Fibroblast of lung (primary cell): ENCODE results near the gene ADIRF. TPM values are rescaled to one million over a fixed set of nuclear protein-coding genes. Genes with fewer than 3 reads are reported as not detected.
"Not testable (repeated sequence)": the region's sequence is repeated elsewhere in the genome, so short reads cannot be mapped to it uniquely, and the experiment has no call there.

Experiments used
- DNase-seq, 2 donors: peaks; one replicate each; pipeline versions ENCODE4 v3.0.0 to v3.0.0-alpha.2; 2010; ENCODE audit warnings: low read depth in 2 of 2
- H2AFZ ChIP-seq: 2 replicates; pipeline ENCODE4 v1.5.1; 2012; ENCODE audit warnings: low read length, control low read depth, inconsistent platforms
- H3K27ac ChIP-seq: 2 replicates; pipeline ENCODE4 v1.5.1; 2011; ENCODE audit warnings: low read length, control low read depth; ENCODE audit not compliant: insufficient read depth
- H3K27me3 ChIP-seq: 2 replicates; pipeline ENCODE4 v1.5.1; 2011; ENCODE audit warnings: mild to moderate bottlenecking, low read length; ENCODE audit not compliant: control insufficient read depth, insufficient read depth
- H3K36me3 ChIP-seq: 2 replicates; pipeline ENCODE4 v1.5.1; 2011; ENCODE audit warnings: low read length; ENCODE audit not compliant: control insufficient read depth, insufficient read depth
- H3K4me1 ChIP-seq: 2 replicates; pipeline ENCODE4 v1.5.1; 2011; ENCODE audit warnings: low read length; ENCODE audit not compliant: control insufficient read depth, insufficient read depth; ENCODE audit errors: extremely low read depth
- H3K4me2 ChIP-seq: 2 replicates; pipeline ENCODE4 v1.5.1; 2011; ENCODE audit warnings: low read length, control low read depth; ENCODE audit not compliant: insufficient read depth; ENCODE audit errors: extremely low read depth
- H3K4me3 ChIP-seq, 4 experiments: fragments of 200-600 bp in 1 of 4; sonication (generic) in 1 of 4; replicated peaks in 1 of 4; 2 replicates each; pipeline ENCODE4 v1.5.1; 2011 to 2016; ENCODE audit warnings: low read length in 4 of 4, low read depth in 3 of 4, mild to moderate bottlenecking in 3 of 4, control low read depth in 2 of 4, inconsistent platforms in 1 of 4, mixed read lengths in 1 of 4; ENCODE audit not compliant: insufficient read depth in 1 of 4; ENCODE audit errors: control extremely low read depth in 1 of 4
- H3K79me2 ChIP-seq: 2 replicates; pipeline ENCODE4 v1.5.1; 2012; ENCODE audit warnings: mild to moderate bottlenecking, low read length, inconsistent platforms; ENCODE audit not compliant: control insufficient read depth, insufficient read depth
- H3K9ac ChIP-seq: 2 replicates; pipeline ENCODE4 v1.5.1; 2011; ENCODE audit warnings: mild to moderate bottlenecking, low read length, control low read depth; ENCODE audit not compliant: insufficient read depth
- H3K9me3 ChIP-seq: 2 replicates; pipeline ENCODE4 v1.5.1; 2012; ENCODE audit warnings: low read depth, low read length; ENCODE audit not compliant: control insufficient read depth, insufficient read depth
- H4K20me1 ChIP-seq: 2 replicates; pipeline ENCODE4 v1.5.1; 2011; ENCODE audit warnings: low read length; ENCODE audit not compliant: control insufficient read depth, insufficient read depth; ENCODE audit errors: extremely low read depth
- EZH2 ChIP-seq: IDR thresholded peaks from 2 replicates; pipeline ENCODE4 v1.5.1; 2012; ENCODE audit warnings: low read length, control low read depth, mild to moderate bottlenecking; ENCODE audit errors: missing control alignments
- polyA plus RNA-seq, 2 donors: library from polyadenylated mRNA; depleted of rRNA in 1 of 2; stranded (reverse) in 1 of 2; unstranded in 1 of 2; fragments of >200 nt; gene quantifications; 2 replicates each; pipeline ENCODE4 v1.2.1, GENCODE V29; 2011 to 2012; ENCODE audit warnings: missing spikeins in 1 of 2
- total RNA-seq: library from RNA; depleted of rRNA; stranded (reverse); fragments of >200 nt; gene quantifications from 2 replicates; pipeline ENCODE4 v1.2.1, GENCODE V29; 2014
- TF ChIP-seq, protein P1 (sequence below), 2 donors: IDR thresholded peaks in 1 of 2; conservative IDR thresholded peaks in 1 of 2; 1 replicate in 1 of 2; 2 replicates in 1 of 2; pipeline ENCODE4 v1.5.1; 2011 to 2012; ENCODE audit warnings: low read length in 2 of 2, control low read depth in 1 of 2, inconsistent platforms in 1 of 2, low read depth in 1 of 2, mild to moderate bottlenecking in 1 of 2

Gene ADIRF
- total and polyA plus RNA-seq, 2 donors (not counting 1 experiment from before 2014, with no cell fraction given) = 39.4 to 142 TPM

DNA sequence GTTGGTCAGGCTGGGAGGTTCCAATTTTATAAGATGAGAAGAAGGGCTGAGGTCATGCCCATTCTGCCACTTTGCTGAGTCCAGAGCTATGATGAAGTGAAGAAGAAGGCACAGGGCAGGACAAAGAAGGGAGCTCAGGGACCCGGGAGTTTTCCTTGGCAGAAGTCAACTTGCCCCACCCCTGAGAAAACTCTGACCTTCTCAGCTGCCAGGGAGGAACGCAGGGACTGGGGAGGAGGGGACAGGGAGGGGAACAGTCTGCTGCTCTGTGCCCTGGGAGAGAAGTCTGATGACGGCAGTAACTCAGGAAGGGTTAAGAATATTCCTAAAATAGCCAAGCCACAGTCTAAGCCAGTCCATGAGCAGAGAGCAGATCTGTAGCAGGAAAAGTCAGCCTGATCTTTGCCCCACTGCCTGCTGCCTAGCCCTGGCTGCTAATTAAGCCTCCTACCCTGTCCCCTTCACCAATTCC is 11.7 kb downstream of the ADIRF start:
- Histone ChIP-seq H3K4me2 (peak overlapping the region; percentile 15), H3K36me3 (no peaks in the 10 kb centered on the region), H3K4me1 (no peaks in the 10 kb centered on the region), H3K27me3 (no peaks in the 10 kb centered on the region), H3K9me3 (no peaks in the 10 kb centered on the region), H2AFZ (no peak overlapping the region), H3K9ac (no peak overlapping the region), H3K79me2 (no peaks in the 10 kb centered on the region), H3K27ac (no peak overlapping the region), H4K20me1 (no peaks in the 10 kb centered on the region), H3K4me3 (no peak overlapping the region)
- peak in 1 of 2 donors; percentile 82 for DNase-seq
- TF ChIP-seq, protein P1, sequence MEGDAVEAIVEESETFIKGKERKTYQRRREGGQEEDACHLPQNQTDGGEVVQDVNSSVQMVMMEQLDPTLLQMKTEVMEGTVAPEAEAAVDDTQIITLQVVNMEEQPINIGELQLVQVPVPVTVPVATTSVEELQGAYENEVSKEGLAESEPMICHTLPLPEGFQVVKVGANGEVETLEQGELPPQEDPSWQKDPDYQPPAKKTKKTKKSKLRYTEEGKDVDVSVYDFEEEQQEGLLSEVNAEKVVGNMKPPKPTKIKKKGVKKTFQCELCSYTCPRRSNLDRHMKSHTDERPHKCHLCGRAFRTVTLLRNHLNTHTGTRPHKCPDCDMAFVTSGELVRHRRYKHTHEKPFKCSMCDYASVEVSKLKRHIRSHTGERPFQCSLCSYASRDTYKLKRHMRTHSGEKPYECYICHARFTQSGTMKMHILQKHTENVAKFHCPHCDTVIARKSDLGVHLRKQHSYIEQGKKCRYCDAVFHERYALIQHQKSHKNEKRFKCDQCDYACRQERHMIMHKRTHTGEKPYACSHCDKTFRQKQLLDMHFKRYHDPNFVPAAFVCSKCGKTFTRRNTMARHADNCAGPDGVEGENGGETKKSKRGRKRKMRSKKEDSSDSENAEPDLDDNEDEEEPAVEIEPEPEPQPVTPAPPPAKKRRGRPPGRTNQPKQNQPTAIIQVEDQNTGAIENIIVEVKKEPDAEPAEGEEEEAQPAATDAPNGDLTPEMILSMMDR (conservative IDR thresholded peaks at IDR 0.05 in 1 of 2, IDR thresholded peaks at IDR 0.05 in 1 of 2; ENCODE audit: low read depth in 1 of 2, low read length in 2 of 2) = no peak
- TF ChIP-seq EZH2 = no peak

DNA sequence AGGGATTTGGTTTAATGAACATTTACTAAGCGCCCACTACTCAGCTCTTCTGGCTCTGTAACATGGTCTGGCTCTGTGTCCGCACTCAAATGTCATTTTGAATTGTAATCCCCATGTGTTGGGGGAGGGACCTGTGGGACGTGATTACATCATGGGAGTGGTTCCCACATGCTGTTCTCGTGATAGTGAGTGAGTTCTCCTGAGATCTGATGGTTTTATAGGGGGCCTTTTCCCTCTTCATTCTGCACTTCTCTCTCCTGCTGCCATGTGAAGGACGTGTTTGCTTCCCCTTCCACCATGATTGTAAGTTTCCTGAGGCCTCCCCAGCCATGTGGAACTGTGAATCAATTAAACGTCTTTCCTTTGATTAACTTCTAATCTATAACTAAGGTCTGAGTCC is 12.7 kb downstream of the ADIRF start:
- not testable (repeated sequence) for H3K4me3 ChIP-seq, H3K4me2 ChIP-seq, DNase-seq, H2AFZ ChIP-seq, H3K9me3 ChIP-seq, H3K27ac ChIP-seq, H3K4me1 ChIP-seq, H3K79me2 ChIP-seq, H3K9ac ChIP-seq, H3K36me3 ChIP-seq, H4K20me1 ChIP-seq, H3K27me3 ChIP-seq

DNA sequence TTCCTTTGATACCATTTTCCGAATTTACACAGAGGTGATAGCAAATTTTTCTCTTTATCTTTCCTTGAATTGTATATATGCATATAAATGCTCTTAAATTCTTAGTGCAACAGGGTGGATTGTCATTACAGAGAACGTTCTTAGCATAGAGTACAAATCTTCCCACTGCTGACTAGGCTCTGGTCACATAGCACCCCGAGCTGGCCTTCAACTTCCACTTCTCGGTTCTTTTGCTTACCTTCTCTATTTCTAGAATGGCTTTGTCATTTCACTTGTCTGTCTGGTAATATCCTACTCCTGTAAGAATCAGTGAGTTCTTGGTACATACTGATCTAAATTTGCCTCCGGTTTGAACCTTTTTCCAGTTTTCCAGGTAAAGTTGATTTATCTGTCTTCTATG is 13.4 kb downstream of the ADIRF start:
- Histone ChIP-seq H3K4me3 (no peak overlapping the region), H3K36me3 (no peaks in the 10 kb centered on the region), H2AFZ (no peak overlapping the region), H4K20me1 (no peaks in the 10 kb centered on the region), H3K27me3 (no peaks in the 10 kb centered on the region), H3K9ac (no peak overlapping the region), H3K4me1 (no peaks in the 10 kb centered on the region), H3K9me3 (no peaks in the 10 kb centered on the region), H3K4me2 (no peak overlapping the region), H3K27ac (no peak overlapping the region), H3K79me2 (no peaks in the 10 kb centered on the region)
- no peak for DNase-seq
- no peak for TF ChIP-seq EZH2
- TF ChIP-seq, protein P1 (conservative IDR thresholded peaks at IDR 0.05 in 1 of 2, IDR thresholded peaks at IDR 0.05 in 1 of 2; ENCODE audit: low read depth in 1 of 2, low read length in 2 of 2) = no peak

DNA sequence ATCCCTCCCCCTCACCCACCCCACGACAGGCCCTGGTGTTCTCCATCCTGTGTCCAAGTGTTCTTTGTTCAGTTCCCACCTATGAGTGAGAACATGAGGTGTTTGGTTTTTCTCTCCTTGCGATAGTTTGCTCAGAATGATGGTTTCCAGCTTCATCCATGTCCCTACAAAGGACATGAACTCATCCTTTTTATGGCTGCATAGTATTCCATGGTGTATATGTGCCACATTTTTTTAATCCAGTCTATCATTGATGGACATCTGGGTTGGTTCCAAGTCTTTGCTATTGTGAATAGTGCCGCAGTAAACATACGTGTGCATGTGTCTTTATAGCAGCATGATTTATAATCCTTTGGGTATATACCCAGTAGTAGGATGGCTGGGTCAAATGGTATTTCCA is 16.2 kb downstream of the ADIRF start:
- not testable (repeated sequence) for H3K4me3 ChIP-seq, H3K79me2 ChIP-seq, H4K20me1 ChIP-seq, H3K9me3 ChIP-seq, DNase-seq, H3K9ac ChIP-seq, H3K4me2 ChIP-seq, H3K27ac ChIP-seq, H3K27me3 ChIP-seq, H2AFZ ChIP-seq, H3K4me1 ChIP-seq, H3K36me3 ChIP-seq
